NB4 (cell line): Measurements from ENCODE around the gene HLA-DQA2.

Source experiments
- DNase-seq: peaks from one replicate; pipeline ENCODE4 v3.0.0; 2010; ENCODE audit warnings: low read depth
- H3K4me3 ChIP-seq: one replicate; pipeline ENCODE4 v1.5.1; 2011; ENCODE audit warnings: mild to moderate bottlenecking, low read depth, low read length, moderate library complexity
- CTCF ChIP-seq: IDR thresholded peaks from one replicate; pipeline ENCODE4 v1.5.1; 2012; ENCODE audit warnings: low read depth, low read length
- MAX ChIP-seq: IDR thresholded peaks from 2 replicates; pipeline ENCODE4 v1.6.1; 2011; ENCODE audit warnings: low read depth, low read length
- MYC ChIP-seq: IDR thresholded peaks from 2 replicates; pipeline ENCODE4 v1.6.1; 2011; ENCODE audit warnings: low read depth, low read length
- POLR2A ChIP-seq: IDR thresholded peaks from 2 replicates; pipeline ENCODE4 v1.6.1; 2011; ENCODE audit warnings: mild to moderate bottlenecking; ENCODE audit not compliant: insufficient read length; ENCODE audit errors: extremely low read depth

Gene HLA-DQA2

GRCh38 chr6:32752580-32752979, 11.4 kb downstream of the HLA-DQA2 start:
- H3K4me3 ChIP-seq, result no peak overlapping the region
- DNase-seq, result no peak
- TF ChIP-seq MAX (no peak), CTCF (no peak), MYC (no peak)

- TF ChIP-seq MYC (no peak), POLR2A (no peak), MAX (no peak), CTCF (no peak)
- no peak for DNase-seq
- no peak overlapping the region for H3K4me3 ChIP-seq
Measured at GRCh38 chr6:32759669-32760068, 18.5 kb downstream of the HLA-DQA2 start.

- DNase-seq, result no peak
- TF ChIP-seq MYC, result no peak
- TF ChIP-seq MAX, result no peak
- TF ChIP-seq CTCF, result no peak
- no peak for TF ChIP-seq POLR2A
- no peak overlapping the region for H3K4me3 ChIP-seq
Measured at GRCh38 chr6:32761072-32761471, 19.9 kb downstream of the HLA-DQA2 start.

- H3K4me3 ChIP-seq, result no peak overlapping the region
- no peak for DNase-seq
- TF ChIP-seq POLR2A (no peak), CTCF (no peak), MAX (no peak), MYC (no peak)
Measured at GRCh38 chr6:32761548-32761947, 20.4 kb downstream of the HLA-DQA2 start.

GRCh38 chr6:32763421-32763820, 22.2 kb downstream of the HLA-DQA2 start, which contains the start of gene HLA-DQB2:
Gene HLA-DQB2 (minus strand): TSS chr6:32763532. CDS start chr6:32763470, 62 bp downstream.
- no peak for TF ChIP-seq POLR2A
- no peak for TF ChIP-seq CTCF
- TF ChIP-seq MAX, result no peak
- TF ChIP-seq MYC, result no peak
- no peak within 1 kb of the TSS for H3K4me3 ChIP-seq
- DNase-seq, result no peak

- no peak overlapping the region for H3K4me3 ChIP-seq
- DNase-seq, result no peak
- TF ChIP-seq CTCF (no peak), POLR2A (no peak), MYC (no peak), MAX (no peak)
Measured at GRCh38 chr6:32764048-32764447, 22.9 kb downstream of the HLA-DQA2 start.
